GM11168 (cell line): Measurements from ENCODE around the gene HOXA9.

Source experiments
- in situ Hi-C: fragments of 300-500 bp; cut with MboI; formaldehyde crosslinking; loops from one replicate; pipeline ENCODE4 v1.12.0; 2022; ENCODE audit warnings: low sequenced_read_pairs; ENCODE audit not compliant: unreplicated experiment

The HOXA9 gene

DNA sequence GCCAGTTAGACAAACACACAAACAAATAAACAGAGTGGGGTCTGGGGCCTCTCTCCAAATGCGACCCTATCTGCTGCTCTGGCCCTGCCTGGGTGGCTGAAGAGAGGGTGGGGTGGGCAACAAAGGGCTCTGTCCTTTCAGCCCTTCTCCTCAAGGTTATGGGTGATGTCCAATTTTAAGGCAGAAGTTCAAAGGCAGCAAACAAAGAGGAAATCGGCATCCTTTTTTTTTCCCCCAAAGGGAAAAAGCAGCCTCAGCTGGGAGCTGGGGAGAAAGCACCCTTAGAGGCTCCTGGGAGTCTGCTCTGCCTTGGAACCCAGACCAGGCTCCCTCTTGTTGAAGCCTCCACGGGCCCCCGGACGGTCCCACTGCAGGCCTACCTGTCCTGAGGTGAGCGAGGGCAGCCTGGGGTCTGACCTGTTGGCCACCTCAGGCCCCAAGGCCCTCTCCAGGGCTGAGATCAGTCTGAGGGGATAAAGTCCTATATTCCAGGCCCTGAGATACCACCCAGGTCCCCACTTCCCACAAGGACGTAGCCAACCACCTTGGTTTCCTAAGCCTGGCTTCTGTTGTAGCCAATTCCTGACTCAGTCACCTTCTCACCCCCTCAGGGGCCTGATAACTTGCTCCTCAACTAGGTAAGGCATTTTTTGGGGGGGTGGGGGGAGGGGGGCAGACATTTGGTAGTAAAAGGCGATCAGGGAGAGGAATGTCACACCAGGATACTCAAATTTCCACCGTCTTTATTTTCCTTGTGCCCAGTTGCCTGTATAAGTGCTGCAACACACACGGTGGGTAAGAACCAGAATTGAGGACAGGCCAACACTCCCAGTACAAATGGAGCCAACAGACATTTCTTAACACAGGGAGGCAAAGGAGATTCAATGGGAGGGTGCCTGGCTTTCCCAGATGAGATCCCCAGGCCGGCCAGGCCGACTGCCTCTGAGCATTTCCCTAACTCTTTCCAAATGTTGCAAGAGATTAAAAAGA lies 15.4 kb upstream of the HOXA9 start:
- in situ Hi-C loops, result loop anchor here (25.0 kb wide), 1 partner anchor 1318 kb away; no protein-coding TSS in a partner anchor

DNA sequence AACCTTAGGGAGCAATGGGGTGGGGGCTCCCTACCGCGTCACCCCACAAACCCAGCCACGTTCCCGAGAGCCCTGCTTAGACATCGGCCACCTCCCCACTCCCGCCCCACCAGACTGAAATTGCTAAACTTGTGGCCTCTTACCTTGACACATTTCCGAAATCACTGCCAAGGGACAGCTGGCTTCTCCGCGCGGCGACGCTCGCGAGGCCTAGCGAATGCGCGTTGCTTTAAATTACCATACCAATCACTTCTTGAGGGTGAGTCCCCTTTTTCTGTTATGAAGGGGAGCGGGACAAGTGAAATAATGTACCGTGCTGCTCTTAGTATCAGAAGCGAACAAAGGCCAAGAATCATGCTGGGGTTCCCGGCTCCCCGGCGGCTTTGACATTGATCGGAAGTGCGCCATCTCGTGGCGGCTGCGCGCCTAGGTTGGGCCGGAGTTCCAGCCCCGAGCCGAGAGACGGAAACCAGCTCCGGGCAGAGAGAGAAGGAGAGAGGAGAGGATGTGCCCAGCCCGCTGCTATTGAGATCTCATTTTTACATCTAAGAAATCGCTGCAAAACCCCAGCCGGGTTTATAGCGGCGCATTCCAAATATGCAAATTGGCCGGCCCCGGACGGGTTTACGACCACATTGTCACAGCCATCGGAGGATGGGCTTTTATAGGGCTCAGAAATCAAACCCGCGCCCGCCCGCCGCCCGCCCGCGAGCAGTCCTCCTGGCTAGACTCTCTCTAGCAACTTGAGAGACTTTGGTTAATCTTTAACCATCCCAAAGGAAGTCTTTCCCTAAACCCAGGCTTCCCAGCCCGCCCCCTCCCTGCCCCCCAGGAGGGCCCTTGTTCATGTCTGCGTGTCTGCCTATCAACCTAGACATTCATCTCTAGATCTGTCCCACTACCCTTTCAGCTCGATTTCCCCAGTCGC lies 14.4 kb upstream of the HOXA9 start:
- in situ Hi-C loops, result loop anchor here (25.0 kb wide), 1 partner anchor 1317 kb away; no protein-coding TSS in a partner anchor

DNA sequence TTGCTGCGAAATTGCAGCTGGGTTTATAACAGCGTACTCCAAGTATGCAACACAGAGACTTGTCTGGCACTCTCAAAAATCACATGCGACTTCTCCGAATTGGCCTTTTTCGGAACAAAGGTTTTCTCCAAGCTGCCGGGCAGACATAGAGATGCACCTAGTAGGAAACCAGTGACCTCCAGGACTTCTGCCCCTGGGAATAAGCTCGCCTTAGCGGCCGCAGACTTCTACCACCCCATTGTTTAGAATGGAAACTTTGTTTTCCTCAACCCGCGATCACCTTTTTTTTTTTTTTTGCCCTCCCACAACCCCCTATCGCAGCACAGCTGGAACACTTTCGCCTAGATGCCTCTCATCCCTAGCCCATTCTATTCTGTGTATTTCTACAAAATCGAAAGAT lies 13.7 kb upstream of the HOXA9 start:
- in situ Hi-C loops, result loop anchor here (25.0 kb wide), 1 partner anchor 1317 kb away; no protein-coding TSS in a partner anchor

DNA sequence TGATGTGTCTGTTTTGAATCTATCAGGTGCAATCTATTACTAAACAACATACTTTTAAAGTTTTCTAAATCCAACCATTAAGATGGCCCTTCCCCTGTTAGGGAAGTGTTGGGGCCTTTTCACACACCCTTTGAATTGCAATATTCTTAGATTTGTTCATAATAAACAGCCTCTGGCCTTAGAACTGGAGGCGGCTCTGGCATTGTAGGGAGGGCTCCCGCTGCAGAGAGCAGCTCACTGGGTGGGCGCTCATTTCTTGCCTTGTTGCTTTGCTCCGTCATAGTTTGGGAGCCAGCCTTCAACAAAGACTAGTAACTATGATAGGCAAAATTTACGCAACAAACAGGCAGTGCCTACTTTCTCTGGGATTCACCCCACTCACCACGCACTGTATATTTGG lies 13.0 kb upstream of the HOXA9 start:
- in situ Hi-C loops, result loop anchor here (25.0 kb wide), 1 partner anchor 1316 kb away; no protein-coding TSS in a partner anchor

DNA sequence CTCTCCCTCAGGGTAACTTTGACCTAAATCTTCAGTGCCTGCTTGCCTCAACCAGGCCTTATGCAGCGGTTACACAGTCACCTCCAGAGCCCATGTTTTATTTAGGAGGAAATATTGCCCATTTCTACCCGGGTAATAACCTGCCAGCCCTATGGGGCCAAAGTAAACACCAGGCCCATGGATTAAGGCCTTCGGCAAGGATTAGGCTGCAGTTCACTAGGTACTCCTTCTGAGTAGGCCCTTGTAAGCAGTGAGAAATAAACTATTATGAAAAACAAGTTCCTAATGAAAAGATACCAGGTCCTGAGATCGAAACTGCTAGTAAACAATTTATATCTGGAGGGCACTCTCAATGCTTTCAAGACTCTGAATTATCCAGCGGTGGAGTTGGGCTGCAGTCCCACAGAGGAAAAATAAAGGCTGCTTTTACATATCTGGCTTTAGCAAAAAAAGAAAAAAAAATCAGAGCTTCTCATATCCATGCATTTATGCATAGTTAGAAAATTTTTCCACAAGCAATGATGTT lies 12.5 kb upstream of the HOXA9 start:
- in situ Hi-C loops, result loop anchor here (25.0 kb wide), 1 partner anchor 1316 kb away; no protein-coding TSS in a partner anchor

DNA sequence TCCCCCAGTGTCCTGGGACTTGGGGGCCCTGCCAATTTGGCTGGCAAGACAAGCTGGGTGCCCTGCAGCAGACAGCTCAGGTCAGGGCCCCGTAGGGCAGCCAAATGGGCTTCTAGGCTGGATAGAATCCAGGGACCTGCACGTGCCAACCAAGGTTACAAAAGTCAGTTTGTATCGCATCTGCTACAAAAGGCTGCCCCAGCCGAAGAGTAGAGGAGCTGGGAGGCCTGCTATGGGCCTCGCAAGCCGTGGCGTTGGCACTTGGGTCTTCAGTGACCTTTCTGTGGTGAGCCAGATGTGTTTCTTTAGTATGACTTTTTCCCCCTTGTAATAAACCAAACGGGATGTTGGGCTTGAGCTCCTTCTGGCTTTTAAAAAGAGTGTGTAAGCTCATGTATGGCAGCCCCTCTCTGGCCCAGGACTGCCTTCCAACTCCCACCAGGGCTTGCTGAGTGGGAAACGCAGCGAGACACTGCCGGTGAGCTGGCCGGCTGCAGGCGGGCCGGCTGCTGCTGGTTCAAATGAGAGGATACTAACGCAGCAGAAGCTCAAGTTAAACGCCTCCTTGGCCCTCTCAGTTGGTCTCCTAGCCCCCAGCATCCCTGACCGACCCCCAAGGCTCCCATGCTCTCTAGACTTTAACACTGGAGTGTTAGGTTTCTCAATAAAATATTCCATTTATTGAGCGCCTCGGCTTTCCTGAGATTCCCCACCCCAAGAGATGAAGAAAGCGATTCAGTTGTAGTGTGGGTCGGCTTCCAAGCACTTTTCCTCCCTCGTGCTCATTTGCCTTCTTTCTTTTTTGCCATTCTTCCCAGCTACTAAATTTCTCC lies 11.8 kb upstream of the HOXA9 start:
- in situ Hi-C loops, result loop anchor here (25.0 kb wide), 1 partner anchor 1315 kb away; no protein-coding TSS in a partner anchor

DNA sequence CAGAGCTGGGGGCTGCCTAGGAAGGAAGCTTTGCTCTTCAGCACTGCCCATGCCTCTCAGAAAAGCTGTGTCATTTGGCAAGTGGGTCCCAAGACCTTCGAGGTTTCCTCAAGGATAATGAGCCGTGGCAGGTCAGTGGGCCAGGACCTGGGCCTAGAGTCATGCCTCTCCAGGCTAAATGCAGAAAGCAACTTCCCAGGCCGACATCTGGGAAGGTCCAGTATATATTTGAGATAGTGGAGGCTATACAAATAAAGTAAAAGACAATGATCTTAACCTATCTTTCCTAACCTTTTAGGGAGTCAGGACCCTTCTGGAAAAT lies 11.1 kb upstream of the HOXA9 start:
- in situ Hi-C loops, result loop anchor here (25.0 kb wide), 1 partner anchor 1314 kb away; no protein-coding TSS in a partner anchor

DNA sequence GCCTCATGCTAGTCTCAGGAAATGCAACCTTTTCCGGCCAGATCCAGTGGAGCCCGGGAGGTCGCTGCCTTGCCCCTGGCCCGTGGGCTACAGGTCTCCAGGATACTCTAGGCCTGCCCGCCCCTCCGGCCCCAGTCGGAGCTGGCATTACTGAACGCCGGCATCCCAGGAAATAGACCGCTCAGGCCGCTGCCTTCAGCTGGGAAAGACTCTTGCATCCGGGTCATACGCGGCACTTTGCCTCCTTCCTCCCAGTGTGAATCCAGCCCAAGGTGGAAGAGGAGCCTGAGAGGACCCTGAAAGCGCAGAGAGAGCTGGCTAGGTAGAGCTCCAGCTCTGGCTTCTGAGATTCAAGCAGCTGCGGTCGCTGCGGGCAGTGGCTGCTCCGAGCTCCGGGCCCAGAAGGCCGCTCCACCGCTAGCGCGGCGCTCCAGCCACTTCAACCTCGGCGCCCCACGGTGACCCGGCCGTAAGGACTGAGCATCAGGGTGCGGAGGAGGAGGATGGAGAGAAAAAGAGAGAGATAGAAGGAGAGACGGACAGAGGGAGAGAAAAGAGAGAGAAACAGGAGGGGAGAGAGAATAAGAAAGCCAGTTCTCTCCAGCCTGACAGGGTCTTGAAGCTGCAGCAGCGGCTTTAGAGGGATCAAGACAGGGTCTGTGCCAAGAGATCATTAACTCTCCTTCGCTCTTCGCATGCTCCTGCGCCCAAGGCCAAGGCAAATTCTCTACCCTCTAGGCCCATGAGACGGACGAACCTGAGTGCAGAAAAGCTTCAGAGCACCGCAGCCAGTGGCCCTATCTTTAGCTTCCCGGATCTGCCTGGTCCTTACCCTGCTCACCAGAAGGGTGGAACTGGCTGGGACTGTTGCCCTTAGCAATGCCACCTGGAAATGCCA lies 10.5 kb upstream of the HOXA9 start:
- in situ Hi-C loops, result loop anchor here (25.0 kb wide), 1 partner anchor 1314 kb away; no protein-coding TSS in a partner anchor

DNA sequence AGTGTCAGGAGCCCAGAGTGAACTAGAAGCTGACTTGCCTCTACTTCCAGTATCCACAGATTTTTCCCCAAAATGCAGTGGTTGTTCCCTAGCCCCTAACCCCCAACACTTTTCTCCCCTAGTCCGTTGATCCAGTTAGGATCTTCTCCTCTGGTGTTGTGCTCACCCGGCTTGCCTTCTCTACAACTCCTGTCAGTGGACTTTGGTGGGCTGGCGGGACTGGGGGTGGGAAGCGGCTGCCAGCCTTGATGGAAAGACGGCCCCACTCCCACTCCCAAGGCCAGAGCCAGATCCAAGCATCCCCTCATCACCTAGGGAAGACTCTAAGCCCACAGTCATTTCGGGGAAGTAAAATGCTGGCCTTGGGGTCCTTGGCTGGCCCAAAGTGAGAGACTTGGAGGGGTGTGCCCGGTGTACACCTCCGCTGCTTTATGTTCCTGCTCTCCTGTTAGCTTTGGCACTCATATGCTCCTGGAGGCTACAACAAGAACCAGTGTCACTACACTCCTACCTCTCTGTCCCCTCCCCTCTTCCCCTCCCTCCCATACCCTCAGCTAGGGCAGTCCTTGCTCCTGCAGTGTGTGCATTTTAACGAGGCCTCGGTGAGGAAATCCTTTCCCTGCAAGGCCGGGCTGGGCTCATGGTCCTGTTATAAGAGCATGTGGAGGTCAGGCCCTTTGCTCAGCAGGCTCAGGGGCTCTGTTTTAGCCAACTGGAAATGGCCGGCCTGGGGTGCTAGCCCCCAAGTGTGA lies 9.7 kb upstream of the HOXA9 start:
- in situ Hi-C loops, result loop anchor here (25.0 kb wide), 1 partner anchor 1313 kb away; no protein-coding TSS in a partner anchor

DNA sequence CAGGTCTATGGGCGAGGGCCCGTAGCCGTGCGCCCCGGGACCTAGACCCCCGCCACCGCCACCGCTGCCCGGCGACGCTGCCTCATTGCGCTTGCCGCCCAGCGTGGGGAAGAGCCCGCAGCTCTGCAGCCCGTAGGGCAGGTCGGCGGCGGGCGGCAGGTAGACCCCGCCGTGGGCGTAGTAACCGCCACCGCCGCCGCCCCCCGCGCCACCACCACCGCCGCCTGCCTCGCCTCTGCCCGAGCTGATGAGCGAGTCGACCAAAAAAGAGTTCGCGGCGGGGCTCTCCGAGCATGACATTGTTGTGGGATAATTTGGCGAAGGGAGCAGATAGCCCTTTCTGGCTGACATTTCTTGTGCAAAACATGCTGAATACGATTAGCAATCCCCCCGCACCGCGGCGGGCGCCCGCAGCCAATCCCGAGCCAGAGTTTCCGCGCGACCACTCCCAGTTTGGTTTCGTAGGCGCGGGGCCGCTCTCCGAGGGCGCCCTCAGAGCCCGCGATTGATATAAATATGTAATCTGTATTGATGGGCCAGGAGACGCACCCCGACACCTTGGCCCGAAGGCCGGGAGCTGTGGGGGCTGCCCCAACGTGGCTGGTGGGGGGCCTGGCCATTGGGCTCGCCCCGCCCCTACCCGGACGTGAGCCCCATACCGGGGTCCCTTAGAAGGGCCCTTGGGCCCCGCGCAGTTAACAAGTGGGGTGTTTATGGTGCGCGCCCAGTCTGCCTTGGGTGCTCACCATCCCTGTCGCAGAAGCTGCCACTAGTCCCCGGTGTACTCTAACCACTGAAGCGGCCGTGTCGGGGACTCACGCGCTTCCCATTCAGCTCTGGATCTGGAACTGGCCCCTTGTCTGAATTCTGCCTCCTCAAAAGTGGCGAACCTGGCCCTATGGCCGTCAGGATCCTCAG lies 8.9 kb upstream of the HOXA9 start, which contains the start of gene HOXA10:
Gene HOXA10, minus strand, starts transcription at position 365 of the 918 bp plus-strand sequence. Its CDS starts 14 bp downstream, at position 351.
- in situ Hi-C loops, result no loop called here

DNA sequence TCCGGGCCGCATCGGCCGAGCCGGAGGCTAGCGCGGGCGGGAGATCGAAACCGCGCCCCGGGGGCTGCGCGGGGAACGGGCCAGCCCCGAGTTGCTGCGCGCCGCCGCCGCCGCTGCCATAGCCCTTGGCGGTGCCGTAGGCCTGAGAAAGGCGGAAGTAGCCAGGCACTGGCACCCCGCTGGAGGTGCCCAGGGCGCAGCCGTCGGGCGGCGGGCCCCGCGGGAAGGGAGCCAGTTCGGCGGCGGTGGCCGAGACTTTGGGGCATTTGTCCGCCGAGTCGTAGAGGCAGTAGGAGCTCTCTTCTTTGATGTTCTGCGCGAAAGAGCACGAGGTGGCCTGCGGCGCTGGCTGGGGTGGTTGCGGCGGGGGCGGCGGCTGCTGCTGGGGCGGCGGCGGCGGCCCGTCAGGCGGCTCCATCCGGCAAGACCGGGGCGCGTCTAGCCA lies 8.2 kb upstream of the HOXA9 start:
- in situ Hi-C loops, result no loop called here

DNA sequence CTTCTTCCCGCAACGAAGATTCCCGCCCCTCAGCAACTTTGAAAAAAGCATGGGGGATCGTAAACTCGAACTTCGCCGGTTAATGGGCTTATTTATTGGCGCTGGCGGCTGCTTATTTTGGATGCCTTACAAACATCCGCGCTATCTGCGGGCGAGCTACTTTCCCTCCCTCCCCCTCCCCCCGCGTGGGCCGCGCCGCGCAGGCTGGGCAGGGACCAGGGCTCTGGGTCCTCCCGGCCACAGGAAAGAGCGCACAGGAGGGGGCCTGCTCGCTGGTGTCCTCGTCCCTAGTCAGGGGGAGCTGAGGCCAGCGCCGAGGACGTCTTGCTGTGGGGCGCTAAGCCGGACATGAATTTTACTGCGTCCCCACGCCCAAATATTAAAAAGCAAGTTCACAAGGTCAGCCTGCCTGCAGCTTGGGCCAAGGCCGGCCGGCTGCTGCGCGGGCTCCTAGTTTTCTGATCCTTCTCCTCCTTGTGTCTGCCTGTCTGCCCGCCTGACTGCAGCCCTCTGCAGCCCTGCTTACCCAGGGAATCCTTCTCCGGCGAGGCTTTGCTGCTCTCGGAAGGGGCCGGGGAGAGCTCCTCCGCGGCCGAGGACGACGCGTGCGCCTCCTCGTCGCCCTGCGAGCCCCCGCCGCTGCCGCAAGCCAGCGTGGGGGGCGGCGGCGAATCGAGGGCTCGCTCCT lies 7.6 kb upstream of the HOXA9 start:
- in situ Hi-C loops, result no loop called here

DNA sequence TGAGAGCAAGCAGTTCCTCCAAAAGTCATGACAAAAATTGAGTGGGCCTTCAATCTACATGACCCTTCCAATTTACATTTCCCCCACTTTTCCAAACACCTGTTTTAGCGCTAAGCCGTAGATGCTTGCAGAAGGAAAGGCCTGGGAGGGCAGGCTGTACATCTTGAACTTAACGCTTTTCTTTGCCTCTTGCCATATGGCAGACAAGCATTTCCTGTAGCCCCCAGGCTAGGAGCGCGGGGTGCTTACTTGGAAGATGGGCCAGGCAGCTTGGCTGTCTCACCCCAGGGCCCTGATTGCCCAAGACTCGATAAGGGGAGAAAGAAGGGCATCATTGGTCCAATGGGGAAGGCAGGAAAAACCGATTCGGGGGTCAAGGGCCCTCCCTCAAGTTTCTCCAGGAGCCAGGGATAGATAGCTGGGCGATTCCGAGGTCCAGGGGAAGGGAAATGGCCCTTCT lies 7.0 kb upstream of the HOXA9 start:
- in situ Hi-C loops, result no loop called here

DNA sequence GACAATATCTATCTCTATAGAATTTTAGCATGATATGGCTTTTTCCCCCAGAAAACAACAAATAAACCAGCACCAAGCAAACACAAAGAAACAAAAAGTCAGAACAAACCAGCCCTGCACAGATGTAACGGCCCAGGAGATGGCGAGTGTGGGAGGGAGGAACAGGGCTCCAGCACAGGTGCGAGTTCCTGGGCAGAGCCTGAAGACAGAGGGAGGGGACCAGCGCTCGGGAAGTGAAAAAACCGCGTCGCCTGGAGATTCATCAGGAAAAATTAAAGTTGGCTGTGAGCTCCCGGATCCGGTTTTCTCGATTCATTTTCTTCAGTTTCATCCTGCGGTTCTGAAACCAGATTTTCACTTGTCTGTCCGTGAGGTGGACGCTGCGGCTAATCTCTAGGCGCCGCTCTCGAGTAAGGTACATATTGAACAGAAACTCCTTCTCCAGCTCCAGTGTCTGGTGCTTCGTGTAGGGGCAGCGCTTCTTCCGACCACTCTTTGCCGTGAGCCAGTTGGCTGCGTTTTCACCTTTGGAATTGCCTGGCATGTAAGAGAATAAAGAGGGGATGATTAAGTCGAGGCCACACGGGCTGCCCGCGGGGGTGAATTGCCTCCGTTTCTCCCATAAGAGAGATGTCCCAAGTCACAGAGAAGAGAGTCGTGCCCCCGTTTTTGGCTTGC lies 6.4 kb upstream of the HOXA9 start:
- in situ Hi-C loops, result no loop called here

DNA sequence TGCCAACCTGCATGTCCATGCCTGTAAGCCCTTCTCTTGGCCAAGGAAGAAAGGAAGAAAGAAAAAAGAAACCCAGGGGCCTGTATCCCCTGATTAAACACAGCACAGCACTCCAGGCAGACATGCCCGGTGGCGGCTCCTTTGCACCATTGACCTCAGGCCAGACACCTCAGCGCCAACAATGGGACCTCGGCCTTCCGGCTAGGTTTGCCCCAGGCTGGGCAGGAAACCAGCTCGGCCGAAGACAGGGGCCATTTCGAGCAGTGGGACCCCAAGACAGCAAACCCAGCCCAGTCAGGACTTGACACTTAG lies 5.9 kb upstream of the HOXA9 start:
- in situ Hi-C loops, result no loop called here
